HG03520 (cell line): ENCODE measurements around the gene LYZL4.

ENCODE experiments used
- ATAC-seq: cut with Tn5 transposase; IDR thresholded peaks from one replicate; pipeline ENCODE4 v1.9.1; 2021; ENCODE audit warnings: mild to moderate bottlenecking, moderate library complexity; ENCODE audit not compliant: unreplicated experiment

LYZL4 gene

GRCh38 chr3:42428830-42429229 is 18.4 kb upstream of the LYZL4 start:
- ATAC-seq, result no peak

- ATAC-seq, result no peak
Measured at GRCh38 chr3:42425736-42426407, 15.5 kb upstream of the LYZL4 start.

- ATAC-seq, result no peak
Measured at GRCh38 chr3:42424911-42425310, 14.5 kb upstream of the LYZL4 start.

DNA sequence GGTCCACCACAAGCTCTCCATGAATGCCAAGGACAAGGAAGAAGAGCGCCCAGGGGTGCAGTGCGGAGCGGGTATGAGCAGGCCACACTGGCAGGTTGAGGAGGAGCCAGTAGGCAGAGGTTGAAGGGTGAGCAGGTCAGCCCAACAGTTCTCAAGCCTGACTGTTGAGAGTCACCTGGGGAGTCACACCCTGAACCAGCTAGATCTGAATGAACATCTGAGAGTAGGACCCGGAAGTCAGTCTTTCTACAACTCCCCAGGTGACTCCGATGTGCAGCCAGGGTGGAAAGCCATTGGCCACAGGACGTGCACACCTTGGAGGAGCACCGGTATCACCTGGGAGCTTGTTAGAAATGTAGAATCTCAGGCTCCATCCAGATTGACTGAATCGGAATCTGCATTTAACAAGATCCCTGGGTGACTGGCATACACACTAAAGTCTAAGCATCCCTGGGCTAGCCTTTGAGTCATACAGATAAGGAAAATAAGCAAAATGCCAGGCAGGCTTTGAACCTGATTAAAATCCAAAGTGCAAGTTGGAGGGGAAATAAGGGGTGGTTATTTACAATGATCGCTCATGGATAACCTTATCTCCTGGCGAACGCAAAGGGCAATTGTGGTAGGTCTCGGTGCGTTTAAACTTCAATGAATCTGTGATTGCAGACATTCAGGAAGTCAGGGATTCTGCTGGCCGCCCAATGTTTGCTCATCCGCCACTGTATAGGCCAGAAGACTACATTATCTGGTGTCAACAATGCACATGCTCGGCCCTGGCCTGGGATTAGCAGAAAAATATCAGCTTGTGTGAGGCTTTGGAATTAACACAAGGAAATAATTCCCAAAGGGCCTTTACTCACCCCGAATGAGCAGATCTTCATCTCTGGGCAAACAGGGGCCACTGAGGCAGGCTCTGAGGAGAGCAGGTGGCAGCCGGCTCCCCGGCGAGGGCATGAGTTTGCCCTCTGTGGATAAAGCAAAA is 11.7 kb upstream of the LYZL4 start:
- ATAC-seq, result no peak

DNA sequence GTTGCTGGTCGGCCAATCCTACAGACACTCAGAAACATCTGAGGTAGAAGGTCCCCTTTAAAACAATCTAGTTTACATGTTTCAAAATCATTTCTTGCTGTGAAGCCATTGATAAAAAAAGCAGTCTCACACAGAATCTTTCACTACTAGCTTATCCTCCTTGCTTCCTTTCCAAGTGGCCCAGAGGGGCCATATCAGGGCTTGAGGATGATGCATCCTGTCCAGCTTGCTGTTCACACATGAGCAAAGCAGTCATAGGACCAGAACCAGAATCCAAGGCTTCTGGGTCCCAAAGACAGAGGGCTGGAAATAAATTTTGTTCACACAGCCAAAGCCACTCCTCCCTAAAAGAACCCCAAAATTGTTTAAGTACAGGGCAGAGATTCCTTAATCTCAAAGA is 9.2 kb upstream of the LYZL4 start:
- no peak for ATAC-seq

DNA sequence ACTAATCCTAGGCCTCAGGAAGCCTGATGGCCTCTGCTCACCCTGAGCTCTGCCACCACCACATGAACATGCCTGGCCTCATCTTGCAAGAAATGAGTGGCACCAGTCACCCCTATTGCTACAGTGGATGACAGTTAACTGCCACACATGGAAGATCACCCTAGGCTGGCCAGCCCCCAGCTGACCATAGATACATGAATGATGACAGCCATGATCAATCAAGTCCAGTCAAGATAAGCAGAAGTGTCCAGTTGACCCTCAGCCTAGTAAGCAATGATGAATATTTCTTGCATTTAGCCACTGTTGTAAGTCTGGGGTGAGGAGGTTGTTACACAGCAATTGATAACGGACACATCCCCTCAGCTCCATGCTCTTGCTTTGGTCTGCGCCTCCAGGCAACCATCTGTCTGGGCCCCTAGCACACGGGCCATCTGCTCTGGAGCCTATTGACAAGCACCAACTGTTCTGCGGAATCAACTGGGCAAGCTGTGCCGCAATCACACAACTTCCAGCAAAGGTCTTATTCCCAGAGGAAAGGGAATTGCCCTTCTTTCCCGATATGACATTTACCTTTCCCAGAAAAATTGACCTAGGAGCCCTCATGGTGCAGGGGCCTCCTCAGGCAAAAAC is 2.2 kb upstream of the LYZL4 start:
- no peak for ATAC-seq

- no peak for ATAC-seq
Measured at GRCh38 chr3:42411429-42411828, 1.0 kb upstream of the LYZL4 start.

DNA sequence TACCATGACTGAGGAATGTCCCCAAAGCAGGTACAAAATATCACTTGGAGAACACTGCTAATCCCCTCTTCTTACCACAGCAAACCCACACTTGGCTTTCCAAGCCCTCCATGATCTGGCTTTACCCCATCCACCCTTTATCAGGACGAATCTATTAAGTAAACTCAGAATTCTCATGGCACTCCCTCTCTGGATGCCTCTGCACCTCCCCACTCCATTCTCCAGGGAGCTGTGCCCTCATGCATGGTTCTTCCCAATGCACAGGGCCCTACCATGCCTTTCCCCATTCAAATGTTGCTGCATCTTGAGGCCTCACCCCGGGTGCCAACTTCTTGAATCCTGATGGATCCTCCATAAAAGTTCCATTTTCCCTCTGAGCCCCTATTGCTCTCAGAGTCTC is 2.3 kb downstream of the LYZL4 start:
- no peak for ATAC-seq

DNA sequence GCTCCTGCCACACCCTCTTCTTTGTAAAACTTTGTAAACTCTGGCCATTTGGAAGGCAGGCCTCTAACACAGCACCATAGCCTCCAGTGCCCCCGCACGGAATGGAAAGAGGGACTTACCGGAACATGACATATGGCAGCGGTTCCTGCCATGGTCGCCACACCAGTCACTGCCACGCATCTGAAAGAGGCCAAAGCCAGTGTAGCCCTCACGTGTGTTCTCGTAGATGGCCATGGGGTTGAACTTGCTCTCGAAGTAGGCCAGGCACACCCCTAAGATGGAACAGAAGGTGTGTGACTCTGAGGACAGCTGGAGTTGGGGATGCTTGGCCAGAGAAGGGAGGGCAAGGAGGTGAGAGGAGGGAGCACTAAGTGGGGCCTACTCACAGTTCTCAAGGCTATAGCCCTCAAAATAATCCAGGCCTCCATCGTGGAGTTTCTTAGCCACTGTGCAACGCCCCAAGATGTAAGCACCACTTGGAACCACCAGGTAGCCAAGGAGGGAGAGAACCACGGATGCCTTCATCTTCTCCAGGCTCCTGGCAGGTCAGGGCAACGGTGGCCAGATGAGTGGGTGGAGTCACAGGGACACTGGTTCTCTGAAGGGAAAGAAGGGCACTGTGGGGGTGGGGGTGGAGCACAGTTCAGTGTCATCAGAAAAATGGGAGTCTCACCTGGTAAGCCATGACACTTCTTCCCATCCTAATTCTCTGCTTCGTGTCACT is 3.5 kb downstream of the LYZL4 start:
- no peak for ATAC-seq

DNA sequence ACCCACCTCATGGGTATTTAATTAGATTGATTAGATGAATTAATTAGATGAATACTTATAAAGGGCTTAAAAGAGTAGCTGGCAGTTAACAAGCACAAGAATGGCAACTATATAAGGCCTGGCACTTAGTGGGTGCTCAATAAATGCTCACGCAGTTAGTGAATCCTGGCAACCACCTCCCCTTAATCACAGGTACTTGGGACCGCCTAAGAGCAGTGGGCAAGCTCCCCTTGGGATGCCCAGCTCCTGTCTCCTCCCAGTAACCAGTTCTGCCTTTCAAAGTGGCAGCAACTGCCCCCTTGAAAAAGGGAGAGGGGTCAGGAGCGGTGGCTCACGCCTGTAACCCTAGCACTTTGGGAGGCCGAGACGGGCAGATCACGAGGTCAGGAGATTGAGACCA is 4.6 kb downstream of the LYZL4 start:
- ATAC-seq, result no peak

DNA sequence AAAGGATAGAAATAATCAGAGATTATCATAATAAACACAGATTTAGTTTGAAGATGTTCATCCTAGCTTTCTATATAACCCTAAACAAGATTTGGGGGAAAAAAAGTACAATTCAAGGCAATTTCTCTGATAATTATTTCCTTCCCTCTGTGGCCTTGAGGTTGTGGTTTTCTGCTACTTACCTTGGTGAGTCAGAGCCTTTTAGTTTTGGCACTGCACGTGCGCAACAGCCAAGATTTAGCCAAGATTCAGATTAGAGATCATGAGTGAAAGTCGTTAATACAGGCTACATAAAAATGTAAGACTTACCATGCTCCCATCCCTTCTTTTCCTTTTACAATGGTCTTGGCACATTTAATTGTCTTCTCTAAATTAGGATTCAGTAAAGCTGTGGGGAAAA is 6.7 kb downstream of the LYZL4 start:
- no peak for ATAC-seq

GRCh38 chr3:42402394-42403096 is 7.9 kb downstream of the LYZL4 start:
- ATAC-seq, result no peak

- ATAC-seq, result no peak
Measured at GRCh38 chr3:42398080-42398479, 12.3 kb downstream of the LYZL4 start.

DNA sequence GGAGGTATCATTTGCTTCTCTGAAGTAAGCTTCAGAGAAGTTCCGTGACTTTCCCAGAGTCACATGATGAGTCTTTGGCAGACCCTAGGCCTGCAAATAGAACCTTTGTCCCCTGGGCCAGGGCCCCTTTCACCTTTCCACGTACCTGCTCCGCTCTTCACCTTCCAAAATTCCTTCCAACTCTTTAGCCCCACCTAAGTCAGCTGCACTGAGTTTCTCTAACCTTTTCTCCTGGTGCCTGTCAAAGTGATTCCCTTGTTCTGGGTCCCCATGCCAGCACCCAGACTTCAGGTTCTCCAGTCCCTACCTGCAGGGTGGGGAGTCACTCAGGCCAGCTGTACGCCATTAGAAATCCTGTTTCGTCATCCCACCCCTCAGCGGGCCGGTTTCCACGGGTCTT is 12.8 kb downstream of the LYZL4 start:
- ATAC-seq, result no peak

- no peak for ATAC-seq
Measured at GRCh38 chr3:42394579-42395288, 15.7 kb downstream of the LYZL4 start.

GRCh38 chr3:42387802-42388651 is 22.4 kb downstream of the LYZL4 start:
- ATAC-seq, result no peak

GRCh38 chr3:42381551-42382082 is 28.8 kb downstream of the LYZL4 start:
- no peak for ATAC-seq

- ATAC-seq, result no peak
Measured at GRCh38 chr3:42377681-42378080, 32.7 kb downstream of the LYZL4 start.

GRCh38 chr3:42376344-42376798 is 34.0 kb downstream of the LYZL4 start:
- no peak for ATAC-seq
